OCI-LY3 (cell line): Measurements from ENCODE around the gene PNPLA2.

ENCODE experiments used
- H2AFZ ChIP-seq: fragments of 200-600, 300-600 bp; shearing (Covaris generic); 2 replicates; pipeline ENCODE4 v1.6.0; 2014; ENCODE audit warnings: antibody characterized with exemption, low read depth, low read length
- H3K27ac ChIP-seq: fragments of 200-600, 300-600 bp; sonication (generic); 2 replicates; pipeline ENCODE4 v1.5.1; 2014; ENCODE audit warnings: mild to moderate bottlenecking, low read length, moderate library complexity, mixed read lengths
- H3K27me3 ChIP-seq: fragments of 200-600, 300-600 bp; sonication (generic); 2 replicates; pipeline ENCODE4 v1.6.1; 2014; ENCODE audit warnings: low read depth, low read length, mixed read lengths
- H3K36me3 ChIP-seq: fragments of 200-600, 300-600 bp; sonication (generic); replicated peaks from 2 replicates; pipeline ENCODE3; 2014; ENCODE audit warnings: low read depth, low read length, mixed read lengths
- H3K4me1 ChIP-seq: fragments of 300-600, 200-600 bp; sonication (generic); 2 replicates; pipeline ENCODE4 v1.6.1; 2014; ENCODE audit warnings: low read length, mixed read lengths
- H3K4me2 ChIP-seq: fragments of 200-600, 300-600 bp; sonication (generic); 2 replicates; pipeline ENCODE4 v1.6.1; 2014; ENCODE audit warnings: low read length, mixed read lengths
- H3K4me3 ChIP-seq: fragments of 300-600, 200-600 bp; sonication (generic); 2 replicates; pipeline ENCODE4 v1.5.1; 2014; ENCODE audit warnings: antibody characterized with exemption, mild to moderate bottlenecking, low read length, moderate library complexity
- H3K79me2 ChIP-seq: fragments of 300-600, 200-600 bp; shearing (Covaris generic); 2 replicates; pipeline ENCODE4 v1.6.1; 2014; ENCODE audit warnings: mild to moderate bottlenecking, low read length, mixed read lengths
- H3K9ac ChIP-seq: fragments of 300-600, 200-600 bp; shearing (Covaris generic); 2 replicates; pipeline ENCODE4 v1.6.0; 2014; ENCODE audit warnings: mild to moderate bottlenecking, low read length, moderate library complexity
- H3K9me3 ChIP-seq: fragments of 200-600, 300-600 bp; shearing (Covaris generic); 2 replicates; pipeline ENCODE4 v1.6.1; 2014; ENCODE audit warnings: low read length, mixed read lengths; ENCODE audit not compliant: insufficient read depth
- H4K20me1 ChIP-seq: fragments of 200-600, 300-600 bp; sonication (generic); 2 replicates; pipeline ENCODE4 v1.6.1; 2016; ENCODE audit warnings: low read length, mixed read lengths; ENCODE audit not compliant: insufficient read depth
- EZH2phosphoT487 ChIP-seq: fragments of 200-600 bp; shearing (Covaris generic); IDR thresholded peaks from 2 replicates; pipeline ENCODE4 v1.6.1; 2018; ENCODE audit warnings: antibody characterized with exemption, mixed run types, low read depth
- TF ChIP-seq, protein P1 (sequence below): fragments of 200-600, 300-600 bp; sonication (generic); IDR thresholded peaks from 2 replicates; pipeline ENCODE4 v1.5.1; 2014; ENCODE audit warnings: antibody characterized with exemption, low read length, low read depth

The PNPLA2 gene

DNA sequence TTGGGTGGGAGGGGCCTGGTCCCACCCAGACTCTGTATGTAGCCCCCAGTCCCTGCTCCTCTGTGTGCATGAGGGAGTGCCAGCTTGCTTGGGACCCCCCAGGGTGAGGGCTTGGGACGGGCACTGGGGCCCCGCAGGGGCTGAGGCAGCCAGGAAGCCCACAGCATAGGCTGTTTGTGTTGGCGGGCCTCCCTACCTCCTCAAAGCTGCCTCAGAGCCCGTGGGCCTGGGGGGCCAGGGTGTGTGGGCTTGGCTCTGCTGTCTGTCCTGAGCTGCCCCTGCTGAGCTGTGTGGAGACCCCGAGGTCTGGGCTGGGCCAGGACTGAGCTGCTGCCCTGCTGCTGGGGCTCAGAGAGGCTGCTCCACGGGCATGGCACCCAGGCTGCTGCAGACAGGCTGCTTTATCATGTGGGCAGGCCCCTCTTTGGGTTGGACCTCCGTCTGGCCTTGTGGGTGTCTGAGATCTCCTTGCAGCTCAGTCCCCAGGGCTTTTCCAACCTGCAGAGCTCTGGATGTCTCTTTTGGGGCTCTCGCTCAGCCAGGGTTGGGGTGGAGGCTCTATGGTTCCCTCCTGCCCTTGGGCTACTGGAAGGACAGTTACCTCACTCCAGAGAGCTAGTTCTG lies 27.3 kb downstream of the PNPLA2 start:
- Histone ChIP-seq H3K27me3 (no peaks in the 10 kb centered on the region; the same call in 1 of the 2 replicates), H3K36me3 (no peaks in the 10 kb centered on the region), H3K9me3 (no peaks in the 10 kb centered on the region), H2AFZ (no peak overlapping the region), H3K27ac (no peak overlapping the region), H3K9ac (no peak overlapping the region), H3K4me2 (no peak overlapping the region), H3K4me1 (peaks cover 31% of the 10 kb centered on the region), H3K4me3 (no peak overlapping the region), H3K79me2 (peaks cover 13% of the 10 kb centered on the region), H4K20me1 (peaks cover 4% of the 10 kb centered on the region)
- TF ChIP-seq EZH2phosphoT487, result no peak
- TF ChIP-seq, protein P1, sequence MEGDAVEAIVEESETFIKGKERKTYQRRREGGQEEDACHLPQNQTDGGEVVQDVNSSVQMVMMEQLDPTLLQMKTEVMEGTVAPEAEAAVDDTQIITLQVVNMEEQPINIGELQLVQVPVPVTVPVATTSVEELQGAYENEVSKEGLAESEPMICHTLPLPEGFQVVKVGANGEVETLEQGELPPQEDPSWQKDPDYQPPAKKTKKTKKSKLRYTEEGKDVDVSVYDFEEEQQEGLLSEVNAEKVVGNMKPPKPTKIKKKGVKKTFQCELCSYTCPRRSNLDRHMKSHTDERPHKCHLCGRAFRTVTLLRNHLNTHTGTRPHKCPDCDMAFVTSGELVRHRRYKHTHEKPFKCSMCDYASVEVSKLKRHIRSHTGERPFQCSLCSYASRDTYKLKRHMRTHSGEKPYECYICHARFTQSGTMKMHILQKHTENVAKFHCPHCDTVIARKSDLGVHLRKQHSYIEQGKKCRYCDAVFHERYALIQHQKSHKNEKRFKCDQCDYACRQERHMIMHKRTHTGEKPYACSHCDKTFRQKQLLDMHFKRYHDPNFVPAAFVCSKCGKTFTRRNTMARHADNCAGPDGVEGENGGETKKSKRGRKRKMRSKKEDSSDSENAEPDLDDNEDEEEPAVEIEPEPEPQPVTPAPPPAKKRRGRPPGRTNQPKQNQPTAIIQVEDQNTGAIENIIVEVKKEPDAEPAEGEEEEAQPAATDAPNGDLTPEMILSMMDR, result no peak

DNA sequence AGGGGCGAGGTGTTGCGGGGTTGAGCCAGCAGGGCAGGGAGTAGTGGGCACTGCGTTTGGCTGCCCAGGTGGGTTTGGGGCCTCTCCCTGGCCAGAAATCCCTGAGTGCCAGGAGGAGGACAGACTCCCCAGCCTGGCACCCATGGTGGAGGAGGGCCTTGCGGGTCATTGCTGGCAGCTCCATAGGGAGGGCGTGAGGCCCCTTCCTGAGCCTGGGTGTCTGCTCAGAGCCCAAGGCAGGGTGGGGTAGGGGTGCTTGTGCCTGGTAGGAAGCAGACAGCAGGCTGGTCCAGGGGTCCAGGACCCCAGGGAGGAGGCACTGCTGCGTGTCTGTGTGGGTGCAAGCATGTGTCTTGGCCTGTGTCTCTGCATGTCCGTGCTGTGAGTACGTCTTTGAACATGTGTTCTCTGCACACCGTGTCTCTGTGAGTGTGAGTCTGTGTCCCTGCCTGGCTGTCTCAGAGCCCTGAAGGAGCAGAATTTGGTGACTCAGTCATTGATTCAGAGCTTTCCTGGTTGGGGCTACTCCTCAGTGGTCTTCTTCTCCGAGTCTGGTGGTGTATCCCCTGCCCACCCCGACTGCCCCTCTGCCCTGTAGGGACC lies 27.9 kb downstream of the PNPLA2 start:
- Histone ChIP-seq H3K9me3 (no peaks in the 10 kb centered on the region), H3K27me3 (no peaks in the 10 kb centered on the region; the same call in 1 of the 2 replicates), H3K4me2 (no peak overlapping the region), H3K4me3 (no peak overlapping the region), H2AFZ (no peak overlapping the region), H4K20me1 (no peaks in the 10 kb centered on the region), H3K27ac (no peak overlapping the region), H3K36me3 (no peaks in the 10 kb centered on the region), H3K4me1 (peaks cover 26% of the 10 kb centered on the region), H3K9ac (no peak overlapping the region), H3K79me2 (peaks cover 7% of the 10 kb centered on the region)
- TF ChIP-seq EZH2phosphoT487, result no peak
- TF ChIP-seq, protein P1, result no peak

DNA sequence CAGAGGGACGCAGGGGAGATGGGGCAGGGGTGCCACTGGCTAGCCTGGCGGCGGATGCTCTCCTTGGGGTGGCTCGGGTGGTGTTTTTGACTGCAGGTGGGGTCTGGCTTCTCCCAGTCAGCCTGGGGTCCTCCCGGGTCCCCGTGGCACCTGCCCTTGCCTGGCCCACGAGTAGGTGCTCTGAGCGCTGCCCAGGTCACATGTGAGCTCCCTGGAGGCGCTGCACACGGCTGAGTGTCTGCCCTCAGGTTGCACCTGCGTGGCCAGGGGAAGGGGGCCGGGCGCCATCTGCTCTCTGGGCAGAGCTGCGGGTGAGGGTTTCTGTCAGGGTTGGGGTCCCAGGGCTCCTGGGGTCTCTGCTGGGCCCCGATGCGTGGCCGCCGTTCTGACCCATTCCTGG lies 29.2 kb downstream of the PNPLA2 start:
- Histone ChIP-seq H3K36me3 (no peaks in the 10 kb centered on the region), H3K4me2 (no peak overlapping the region), H3K4me1 (peaks cover 26% of the 10 kb centered on the region), H2AFZ (no peak overlapping the region), H3K9ac (no peak overlapping the region), H3K27ac (no peak overlapping the region), H3K4me3 (no peak overlapping the region), H3K9me3 (no peaks in the 10 kb centered on the region), H3K79me2 (no peaks in the 10 kb centered on the region), H4K20me1 (no peaks in the 10 kb centered on the region), H3K27me3 (no peaks in the 10 kb centered on the region; the same call in 1 of the 2 replicates)
- TF ChIP-seq, protein P1, result no peak
- TF ChIP-seq EZH2phosphoT487, result no peak

DNA sequence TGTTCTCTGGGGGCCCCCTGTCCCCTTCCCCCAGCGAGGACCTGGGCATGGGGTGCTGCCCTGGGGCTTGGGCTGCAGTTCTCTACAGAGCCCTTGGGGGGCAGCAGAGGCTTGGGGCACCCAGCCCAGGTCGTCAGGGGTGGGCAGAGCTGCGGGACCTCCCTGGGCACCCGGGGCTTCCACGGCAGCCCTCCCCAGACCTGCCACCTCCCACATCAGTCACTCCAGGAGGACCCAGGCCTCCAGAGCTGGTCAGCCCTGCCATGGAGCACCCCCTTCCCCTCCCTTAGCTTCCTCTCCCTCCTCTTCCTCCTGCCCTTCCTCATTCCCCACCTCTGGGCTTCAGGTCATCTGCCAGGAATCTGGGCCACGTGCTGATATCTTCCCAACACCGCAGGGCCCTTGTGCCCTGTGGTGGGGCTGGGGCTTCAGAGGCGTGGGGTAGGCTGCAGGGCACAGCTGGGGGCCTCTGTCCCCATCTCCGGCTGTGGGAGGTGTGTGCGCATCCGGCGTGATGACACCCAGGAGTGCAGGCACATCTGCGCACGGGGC lies 29.7 kb downstream of the PNPLA2 start:
- TF ChIP-seq, protein P1, result peak; percentile 77
- no peak for TF ChIP-seq EZH2phosphoT487
- no peaks in the 10 kb centered on the region for H3K9me3 ChIP-seq
- H3K4me1 ChIP-seq, result peaks cover 26% of the 10 kb centered on the region
- no peaks in the 10 kb centered on the region for H3K36me3 ChIP-seq
- H2AFZ ChIP-seq, result no peak overlapping the region
- H3K27me3 ChIP-seq, result no peaks in the 10 kb centered on the region; the same call in 1 of the 2 replicates
- H3K27ac ChIP-seq, result no peak overlapping the region
- no peak overlapping the region for H3K9ac ChIP-seq
- H3K4me2 ChIP-seq, result peak overlapping the region; percentile 33
- no peaks in the 10 kb centered on the region for H3K79me2 ChIP-seq
- H4K20me1 ChIP-seq, result no peaks in the 10 kb centered on the region
- H3K4me3 ChIP-seq, result 0 out of 2 replicates have a peak overlapping the region, but pooled peaks have one; percentile 4
